ENCODE measurements around the gene GPR108.

Gene GPR108

DNA sequence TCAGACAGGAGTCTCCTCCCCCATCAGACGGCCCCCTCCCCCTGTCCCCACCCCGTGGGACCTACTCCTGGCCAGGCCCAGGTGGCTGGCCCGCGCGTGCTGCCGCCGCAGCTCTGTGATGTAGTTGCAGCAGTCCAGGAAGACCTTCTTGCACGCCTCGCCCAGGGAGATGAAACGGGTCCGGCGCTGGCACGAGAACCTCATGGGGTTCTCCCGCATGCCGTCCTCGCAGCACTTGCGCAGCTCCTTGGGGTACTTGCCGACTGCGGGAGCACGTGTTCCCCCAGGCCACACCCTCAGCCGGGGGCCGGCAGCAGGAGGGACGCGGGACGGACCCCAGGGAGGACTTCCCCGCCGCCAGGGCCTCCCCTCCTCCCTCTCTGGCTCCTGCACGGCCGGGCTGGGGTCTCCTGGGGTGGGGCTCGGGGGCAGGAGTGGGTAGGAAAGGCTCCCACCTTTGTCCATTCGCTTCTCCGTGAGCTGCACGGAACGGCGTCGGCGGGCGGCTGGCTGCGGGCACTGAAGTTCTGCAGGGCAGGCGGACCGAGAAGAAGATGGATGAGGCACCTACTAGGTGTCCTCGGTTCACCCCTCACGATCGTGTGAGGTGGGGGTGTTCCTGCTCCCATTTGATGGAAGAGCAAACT lies 30.2 kb downstream of the GPR108 start:
- no peak for DNase-seq (ENCODE audit: low read depth, low spot score)

DNA sequence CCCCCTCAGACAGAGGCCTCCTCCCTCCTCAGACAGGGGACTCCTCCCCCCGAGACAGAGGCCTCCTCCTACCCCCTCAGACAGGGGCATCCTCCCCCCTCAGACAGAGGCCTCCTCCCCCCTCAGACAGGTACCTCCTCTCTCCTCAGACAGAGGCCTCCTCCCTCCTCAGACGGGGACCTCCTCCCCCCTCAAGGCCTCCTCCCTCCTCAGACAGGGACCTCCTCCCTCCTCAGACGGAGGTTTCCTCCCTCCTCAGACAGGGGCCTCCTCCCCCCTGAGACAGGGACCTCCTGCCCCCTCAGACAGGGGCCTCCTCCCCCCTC lies 30.8 kb downstream of the GPR108 start:
- DNase-seq (ENCODE audit: low read depth, low spot score), result no peak

DNA sequence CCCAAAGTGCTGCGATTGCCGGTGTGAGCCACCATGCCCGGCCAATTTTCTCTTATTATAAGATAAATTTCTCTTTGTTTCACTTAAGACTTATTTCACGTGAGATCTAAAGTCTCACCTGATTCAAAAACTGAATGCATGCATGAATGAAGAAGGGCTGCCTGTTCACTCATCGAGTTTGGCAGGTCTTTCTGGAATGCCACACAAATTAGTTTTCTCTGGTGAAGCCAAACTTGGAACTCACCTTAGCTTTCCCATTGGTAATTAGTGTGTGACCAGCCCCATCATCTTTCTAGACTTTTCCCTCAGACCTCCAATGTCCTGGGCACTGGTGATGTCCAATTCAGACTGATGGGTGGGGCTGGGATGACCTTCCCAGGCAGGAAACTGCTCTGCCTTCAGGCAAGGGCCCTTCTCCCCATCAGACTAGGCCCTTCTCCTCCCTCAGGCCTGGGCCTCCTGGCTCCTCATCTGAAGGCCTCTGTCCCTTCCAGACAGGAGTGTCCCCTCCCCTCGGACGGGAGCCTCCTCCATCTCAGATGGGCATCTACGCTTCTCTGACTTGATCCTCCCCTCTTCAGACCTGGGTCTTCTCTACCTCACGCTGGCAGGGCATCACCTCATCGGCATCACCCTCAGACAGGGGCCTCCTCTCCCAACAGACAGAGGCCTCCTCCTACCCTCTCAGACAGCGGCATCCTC lies 31.3 kb downstream of the GPR108 start:
- DNase-seq (ENCODE audit: low read depth, low spot score), result no peak

DNA sequence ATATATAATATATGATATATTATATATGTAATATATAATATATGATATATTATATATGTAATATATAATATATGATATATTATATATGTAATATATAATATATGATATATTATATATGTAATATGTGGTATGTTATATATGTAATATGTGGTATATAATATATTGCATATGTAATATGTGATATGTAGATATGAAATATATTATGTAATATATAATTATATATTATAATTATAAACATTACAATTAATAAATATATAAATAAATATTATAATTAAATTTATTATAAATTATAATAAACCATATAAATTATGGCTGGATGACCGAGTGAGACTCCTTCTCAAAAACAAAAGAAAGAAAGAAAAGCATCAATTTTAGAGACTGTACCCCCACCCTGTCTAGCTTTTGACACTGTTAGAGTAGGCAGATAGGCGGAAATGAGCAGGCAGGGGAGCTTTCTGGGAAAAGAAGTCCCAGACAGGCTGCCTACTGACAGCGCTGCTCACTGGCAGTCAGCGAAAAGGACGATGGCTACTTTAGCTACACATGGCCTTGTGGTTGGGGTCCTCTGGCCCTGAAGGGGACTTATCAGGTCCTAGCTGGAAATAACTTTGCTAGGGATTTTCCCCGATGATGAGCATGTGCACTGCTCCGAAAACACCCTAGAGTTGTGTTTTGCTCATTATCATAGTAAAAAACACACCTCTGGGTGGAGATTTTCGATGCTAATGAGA lies 36.6 kb downstream of the GPR108 start:
- DNase-seq (ENCODE audit: low read depth, low spot score), result no peak

DNA sequence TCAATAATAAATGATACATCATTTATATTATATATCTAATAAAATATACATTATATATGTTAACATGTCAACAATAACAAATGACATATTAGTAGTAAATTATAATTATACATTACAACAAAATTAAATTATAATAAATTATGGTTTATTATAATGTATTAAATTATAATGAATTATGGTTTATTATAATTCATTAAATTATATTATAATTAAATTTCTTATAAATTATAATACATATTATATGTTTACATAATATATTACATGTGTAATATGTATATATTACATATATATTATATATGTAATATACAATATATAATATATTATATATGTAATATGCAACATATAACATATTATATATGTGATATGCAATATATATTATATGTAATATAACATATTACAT lies 37.4 kb downstream of the GPR108 start:
- no peak for DNase-seq (ENCODE audit: low read depth, low spot score)

DNA sequence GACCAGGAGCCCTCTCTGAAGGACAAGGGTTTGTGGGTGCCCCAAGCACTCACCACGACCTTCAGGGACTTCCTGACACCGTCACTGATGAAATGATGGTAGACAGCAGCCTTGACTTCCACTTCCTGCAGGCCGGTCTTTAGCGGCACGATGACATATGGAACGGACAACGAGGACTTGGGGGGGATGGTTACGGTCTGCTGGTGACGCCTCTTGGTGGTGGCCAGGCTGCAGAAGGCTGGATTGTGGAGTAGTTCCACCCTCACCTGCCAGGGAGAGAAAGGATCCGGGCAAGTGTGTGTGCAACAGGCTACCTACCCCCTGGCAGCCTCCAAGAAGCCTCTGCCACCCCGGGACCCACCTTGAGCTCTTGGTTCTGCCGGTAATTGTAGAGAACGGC lies 40.1 kb downstream of the GPR108 start:
- no peak for DNase-seq (ENCODE audit: low read depth, low spot score)

DNA sequence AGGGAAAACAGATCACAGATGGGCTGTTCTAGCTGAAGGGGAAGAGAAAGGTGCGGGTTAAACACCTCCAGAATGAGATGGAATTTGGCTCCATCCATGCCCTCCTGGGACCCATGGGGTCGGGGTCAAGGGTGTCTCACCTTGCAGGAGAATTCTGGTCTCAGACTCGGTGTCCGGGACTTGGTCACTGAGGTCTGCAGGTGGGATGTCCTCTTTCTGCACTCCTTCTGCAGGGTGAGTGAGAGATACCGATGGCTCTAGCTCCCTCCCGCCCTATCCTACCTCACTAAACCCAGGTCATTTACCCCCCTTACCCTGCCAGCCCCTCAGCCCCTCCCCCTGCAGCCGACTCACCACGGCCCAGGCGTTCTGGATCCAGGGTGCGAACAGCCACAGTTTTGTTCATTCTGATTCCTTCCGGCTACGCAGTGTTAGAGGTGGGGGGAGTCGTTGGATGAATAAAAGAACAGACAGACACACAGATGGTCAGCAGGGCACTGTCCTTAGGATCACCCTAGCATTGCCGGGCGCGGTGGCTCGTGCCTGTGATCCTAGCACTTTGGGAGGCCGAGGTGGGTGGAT lies 41.0 kb downstream of the GPR108 start:
- no peak for DNase-seq (ENCODE audit: low read depth, low spot score)

DNA sequence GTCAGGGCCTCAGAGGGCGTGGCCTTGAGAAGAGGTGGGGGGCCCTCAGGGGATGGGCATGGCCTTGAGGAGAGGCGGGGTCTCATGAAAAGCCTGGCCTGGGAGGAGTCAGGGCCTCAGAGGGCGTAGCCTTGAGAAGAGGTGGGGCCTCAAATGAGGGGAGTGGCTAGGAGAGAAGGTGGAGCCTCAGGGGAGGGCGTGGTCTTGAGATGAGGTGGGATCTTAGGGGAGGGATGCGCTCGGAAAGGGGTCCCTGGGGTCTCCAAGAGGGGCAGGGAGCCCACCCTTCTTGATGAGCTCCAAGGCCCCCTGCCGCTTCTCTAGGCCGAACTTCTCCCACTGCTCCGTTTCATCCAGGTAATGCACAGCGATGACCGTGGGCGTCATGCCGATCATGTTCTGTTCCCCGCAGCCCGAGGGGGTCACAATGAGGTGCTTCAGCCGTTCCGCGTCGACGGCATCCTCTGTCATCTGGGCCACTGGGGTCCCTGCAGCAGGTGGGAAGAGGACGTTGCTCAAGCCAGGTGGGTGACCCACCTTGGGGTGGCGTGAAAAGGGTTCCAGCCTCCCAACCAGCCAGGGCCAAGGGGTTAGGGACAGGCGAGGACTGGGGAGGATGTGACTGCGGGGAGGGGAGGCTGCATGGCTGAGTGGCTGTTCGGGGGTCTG lies 43.1 kb downstream of the GPR108 start:
- DNase-seq (ENCODE audit: low read depth, low spot score), result no peak

DNA sequence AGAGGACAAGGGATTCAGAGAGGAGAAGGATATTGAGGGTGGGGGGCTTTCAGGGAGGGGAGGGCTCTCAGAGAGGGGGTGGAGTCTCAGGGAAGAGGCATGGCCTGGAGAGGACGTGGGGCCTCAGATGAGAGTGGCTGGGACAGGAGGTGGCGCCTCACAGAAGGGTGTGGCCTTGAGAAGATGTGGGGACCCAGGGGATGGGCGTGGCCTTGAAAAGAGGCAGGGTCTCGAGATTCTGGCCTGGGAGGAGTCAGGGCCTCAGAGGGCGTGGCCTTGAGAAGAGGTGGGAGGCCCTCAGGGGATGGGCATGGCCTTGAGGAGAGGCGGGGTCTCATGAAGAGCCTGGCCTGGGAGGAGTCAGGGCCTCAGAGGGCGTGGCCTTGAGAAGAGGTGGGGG lies 43.7 kb downstream of the GPR108 start:
- DNase-seq (ENCODE audit: low read depth, low spot score), result no peak

DNA sequence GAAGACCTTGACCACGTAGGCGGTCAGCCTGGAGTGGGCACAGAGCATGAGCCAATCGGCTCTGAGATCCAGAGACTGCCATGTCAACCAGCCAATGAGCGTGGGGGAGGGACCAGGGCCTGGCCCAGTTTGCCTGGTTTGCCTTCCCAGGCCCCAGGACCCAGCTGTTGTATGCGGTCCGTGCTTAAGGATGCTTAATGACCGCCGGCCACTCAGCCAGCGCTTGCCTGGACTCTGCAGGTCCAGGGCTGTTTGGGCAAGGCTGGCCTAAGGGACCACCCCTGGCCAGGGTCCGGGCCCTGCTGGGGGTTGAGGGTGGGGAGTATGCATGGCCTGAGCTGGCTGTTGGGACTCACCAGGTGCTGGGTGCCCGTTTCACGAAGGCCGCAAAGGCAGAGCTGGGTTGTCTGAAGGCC lies 44.3 kb downstream of the GPR108 start:
- DNase-seq (ENCODE audit: low read depth, low spot score), result no peak

DNA sequence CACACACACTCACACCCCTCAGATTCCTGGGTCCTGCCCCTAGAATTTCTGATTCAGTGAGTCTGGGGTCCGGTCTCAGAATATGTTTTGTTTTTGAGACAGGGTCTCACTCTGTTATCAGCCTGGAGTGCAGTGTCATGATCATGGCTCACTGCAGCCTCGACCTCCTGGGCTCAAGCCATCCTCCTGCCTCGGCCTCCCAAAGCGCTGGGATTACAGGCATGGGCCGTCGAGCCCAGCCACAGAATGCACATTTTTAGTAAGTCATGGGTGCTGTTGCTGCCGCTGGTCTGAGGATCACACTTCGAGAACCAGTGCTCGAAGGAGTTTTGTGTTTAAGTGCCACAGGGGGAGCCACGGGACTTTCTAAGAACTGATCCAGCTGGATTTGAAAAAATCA lies 45.4 kb downstream of the GPR108 start:
- no peak for DNase-seq (ENCODE audit: low read depth, low spot score)

DNA sequence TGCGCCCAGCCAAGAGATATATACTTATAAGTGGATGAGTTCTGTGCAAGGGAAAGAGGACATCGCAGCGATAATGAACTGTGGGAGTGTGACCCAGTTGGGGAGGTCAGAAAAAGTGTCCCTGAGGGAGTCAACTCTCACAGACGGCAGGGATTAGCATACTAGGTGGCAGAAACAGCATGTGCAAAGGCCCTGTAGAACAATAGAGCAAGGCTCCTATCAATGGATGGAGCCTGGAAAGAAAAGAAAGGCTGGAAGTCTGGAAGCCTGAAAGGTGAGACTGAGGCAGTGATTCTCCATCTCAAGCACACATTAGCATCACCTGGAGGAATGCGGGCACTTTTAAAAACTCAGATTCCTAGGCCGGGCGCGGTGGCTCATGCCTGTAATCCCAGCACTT lies 46.0 kb downstream of the GPR108 start:
- DNase-seq (ENCODE audit: low read depth, low spot score), result no peak

DNA sequence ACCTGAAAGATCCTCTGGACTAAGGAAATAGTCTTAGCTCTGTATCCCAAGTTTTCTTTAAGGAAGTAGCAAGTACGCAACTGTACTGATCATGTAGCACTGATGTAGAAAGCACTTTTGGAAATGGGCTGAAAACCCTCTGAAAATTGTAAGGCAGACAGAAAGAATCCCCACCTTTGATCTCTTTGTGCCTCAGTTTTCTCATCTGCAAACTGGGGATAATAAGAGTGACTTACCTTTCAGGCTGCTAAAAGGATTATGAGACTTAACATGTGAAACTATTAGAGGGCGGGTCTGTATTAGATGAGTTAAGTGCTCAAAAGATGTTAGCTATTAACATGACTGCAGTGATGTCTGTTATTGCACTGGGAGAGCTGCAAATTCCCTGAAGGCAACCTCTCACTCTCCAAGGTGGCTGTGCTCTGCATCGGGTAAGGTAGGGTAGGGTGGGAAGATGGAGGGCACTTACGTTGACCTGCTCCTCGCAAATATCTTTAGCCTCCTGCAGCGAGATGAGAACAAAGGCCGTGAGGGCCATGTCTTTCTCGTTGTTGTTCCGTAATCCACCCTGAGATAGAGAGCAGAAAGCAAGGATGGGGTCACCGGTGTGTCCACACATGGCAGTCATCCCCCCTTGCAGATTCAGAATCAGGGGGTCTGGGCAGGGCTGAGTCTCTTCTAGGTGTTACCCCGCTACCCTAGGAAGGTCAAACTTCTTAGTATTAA lies 47.1 kb downstream of the GPR108 start:
- DNase-seq (ENCODE audit: low read depth, low spot score), result no peak

DNA sequence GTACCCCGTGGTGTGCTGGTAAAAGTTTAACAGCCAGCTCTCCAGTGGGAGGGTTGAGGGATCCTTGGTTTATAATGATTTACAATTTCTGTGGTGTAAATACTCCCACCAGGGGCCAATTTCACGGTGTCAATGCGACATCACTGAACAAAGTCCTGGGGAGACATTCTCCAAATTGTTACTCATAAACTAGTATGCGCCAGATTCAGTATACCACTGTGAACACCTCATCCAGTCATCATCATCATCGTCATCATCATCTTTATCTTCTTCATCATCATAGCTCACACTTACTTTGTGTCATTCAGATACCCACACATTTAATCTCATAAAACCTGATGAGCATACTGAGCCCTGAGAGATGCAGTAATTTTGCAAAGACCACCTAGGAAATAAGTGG lies 50.3 kb downstream of the GPR108 start:
- no peak for DNase-seq (ENCODE audit: low read depth, low spot score)

DNA sequence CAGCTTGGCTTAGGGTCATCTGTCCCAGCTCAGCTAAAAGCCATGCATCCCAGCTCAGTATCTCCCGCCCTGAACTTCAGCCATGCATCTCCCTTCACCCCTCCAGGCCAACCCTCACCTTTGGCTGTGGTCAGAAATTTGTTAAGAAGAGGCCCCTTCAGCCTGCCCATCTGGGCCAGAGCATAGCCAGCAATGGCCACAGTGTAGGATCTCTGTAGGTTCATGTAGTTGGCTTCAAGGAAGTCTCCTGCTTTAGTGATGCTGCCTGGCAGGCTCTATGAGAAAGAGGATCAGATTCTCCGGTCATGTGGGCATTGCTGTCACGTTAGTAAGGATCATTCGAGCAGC lies 50.8 kb downstream of the GPR108 start:
- no peak for DNase-seq (ENCODE audit: low read depth, low spot score)

DNA sequence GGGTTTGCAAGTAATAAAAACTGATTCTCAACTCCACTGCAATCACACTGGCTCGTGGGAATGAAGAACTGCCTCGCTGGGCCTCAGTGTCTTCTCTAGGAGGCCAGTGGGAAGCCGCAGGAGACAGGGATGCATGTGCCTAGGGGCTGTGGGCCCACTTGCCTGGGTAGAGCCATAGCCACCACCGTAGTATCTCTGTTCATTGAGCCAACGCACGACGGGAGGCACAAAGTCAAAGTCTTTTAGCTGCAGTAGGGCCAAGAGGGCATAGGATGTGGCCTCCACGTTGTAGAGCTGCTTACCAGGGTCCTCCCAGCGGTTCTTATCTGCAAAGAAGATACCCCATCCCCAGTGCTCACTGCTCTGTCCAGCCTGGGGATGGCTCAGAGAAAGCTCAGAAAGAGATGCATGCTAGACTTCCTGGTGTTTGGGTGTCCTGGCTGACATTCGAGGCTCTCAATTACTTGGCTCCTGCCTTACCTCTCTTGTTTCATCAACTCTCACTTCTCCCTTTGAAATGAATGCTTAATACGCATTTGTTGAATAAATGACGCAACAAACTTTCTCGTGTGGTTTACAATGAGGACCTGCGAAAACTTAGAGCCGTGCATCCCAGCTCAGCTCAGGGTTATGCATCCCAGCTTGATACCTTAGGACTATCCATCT lies 51.3 kb downstream of the GPR108 start:
- DNase-seq (ENCODE audit: low read depth, low spot score), result no peak

DNA sequence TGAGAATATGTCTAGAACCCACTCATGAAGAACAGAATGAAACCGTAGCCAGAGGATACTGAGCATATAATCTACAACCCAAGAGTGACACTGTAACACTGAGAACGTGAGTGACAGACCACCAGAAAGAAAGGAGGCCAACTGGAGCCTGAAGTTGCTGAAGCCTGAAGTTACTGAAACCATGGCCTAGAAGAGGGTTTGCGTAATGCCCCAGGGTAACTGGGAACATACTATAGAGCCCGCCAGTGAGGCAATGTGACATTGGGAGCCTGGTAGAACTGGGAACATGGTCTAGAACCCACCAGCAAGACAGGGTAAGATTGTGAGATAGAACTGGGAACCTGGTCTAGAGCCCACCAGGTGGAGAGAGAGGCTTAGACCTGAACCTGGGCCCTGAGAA lies 51.9 kb downstream of the GPR108 start:
- no peak for DNase-seq (ENCODE audit: low read depth, low spot score)

DNA sequence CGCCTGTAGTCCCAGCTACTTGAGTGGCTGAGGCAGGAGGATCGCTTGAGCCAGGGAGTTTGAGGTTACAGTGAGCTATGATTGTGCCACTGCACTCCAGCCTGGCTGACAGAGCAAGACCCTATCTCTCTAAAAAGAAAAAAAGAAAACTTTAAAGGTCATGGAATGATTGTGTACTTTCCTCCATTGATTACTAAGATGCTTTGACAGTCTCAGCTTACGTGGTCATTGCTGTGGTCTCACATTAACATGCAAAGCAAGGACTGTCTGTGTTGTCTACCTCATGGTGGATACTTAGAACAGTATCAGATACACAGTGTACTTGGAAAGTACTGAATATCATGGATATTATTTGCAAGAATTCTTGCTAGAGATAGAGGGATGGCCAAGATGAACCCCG lies 53.4 kb downstream of the GPR108 start:
- no peak for DNase-seq (ENCODE audit: low read depth, low spot score)

DNA sequence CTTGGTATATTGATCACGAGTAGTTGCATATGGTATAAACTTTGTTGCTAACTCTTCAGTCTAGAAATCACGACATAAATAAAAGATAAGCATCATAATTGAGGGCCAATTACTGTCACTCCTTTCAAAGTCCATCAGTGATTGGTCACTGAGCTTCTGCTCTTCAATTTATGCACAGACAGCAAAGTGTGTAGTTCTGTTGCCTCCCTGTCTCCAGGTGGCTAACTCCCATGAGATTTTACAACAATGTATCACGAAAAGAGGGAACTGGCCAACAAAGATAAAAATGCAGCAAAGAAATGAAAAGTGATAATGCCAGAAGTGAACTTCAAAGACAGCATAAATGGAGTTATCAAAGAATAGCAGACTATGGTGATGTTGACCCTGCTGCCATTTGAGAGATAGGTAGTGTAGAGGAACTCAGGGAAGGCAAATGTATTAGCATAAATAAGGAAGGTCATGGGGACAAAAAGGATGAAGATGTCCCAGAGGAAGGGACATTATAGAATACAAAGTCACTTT lies 54.7 kb downstream of the GPR108 start:
- DNase-seq (ENCODE audit: low read depth, low spot score), result no peak

DNA sequence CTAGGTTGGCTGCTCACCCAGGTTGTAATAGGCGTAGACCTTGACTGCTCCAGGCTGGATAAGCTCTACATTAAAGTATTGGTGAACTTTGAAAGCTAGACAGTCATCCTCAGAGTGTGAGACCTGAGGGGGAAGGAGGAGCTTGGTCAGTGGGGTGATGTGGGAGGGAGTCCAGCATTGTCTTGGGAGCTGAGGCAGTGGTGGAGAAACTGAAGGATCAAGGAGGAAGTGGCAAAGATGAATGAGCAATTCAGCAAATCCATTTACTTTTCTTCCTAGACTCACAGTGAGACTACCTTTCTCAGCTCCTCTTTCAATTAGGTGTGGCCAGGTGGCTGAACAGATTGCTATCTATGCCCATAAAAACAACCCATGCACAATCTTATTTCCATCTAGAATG lies 57.2 kb downstream of the GPR108 start:
- DNase-seq (ENCODE audit: low read depth, low spot score), result no peak

All from smooth muscle cell of the brain vasculature (primary cell).